Trophoblast cell (in vitro differentiated cells and primary cell): Measurements from ENCODE around the gene INPP5D.
"Not testable (repeated sequence)": the region's sequence is repeated elsewhere in the genome, so short reads cannot be mapped to it uniquely, and the experiment has no call there.

Experiments used
- DNase-seq, 2 donors: peaks; one replicate each; pipeline ENCODE4 v3.0.0-alpha.2; 2016
- H2AFZ ChIP-seq: 2 replicates; pipeline ENCODE4 v1.6.1; 2013; ENCODE audit warnings: low read length, moderate library complexity, mild to moderate bottlenecking; ENCODE audit not compliant: insufficient read depth, poor library complexity
- H2AK5ac ChIP-seq: 2 replicates; pipeline ENCODE4 v1.6.1; 2013; ENCODE audit warnings: mild to moderate bottlenecking, low read length
- H2BK120ac ChIP-seq: 2 replicates; pipeline ENCODE4 v1.6.1; 2013; ENCODE audit warnings: low read length, mild to moderate bottlenecking, moderate library complexity; ENCODE audit not compliant: insufficient read depth, poor library complexity
- H2BK12ac ChIP-seq: 2 replicates; pipeline ENCODE4 v1.6.1; 2013; ENCODE audit warnings: mild to moderate bottlenecking, low read length, moderate library complexity
- H2BK5ac ChIP-seq: 2 replicates; pipeline ENCODE4 v1.6.1; 2013; ENCODE audit warnings: low read length, low read depth, moderate library complexity, mild to moderate bottlenecking; ENCODE audit not compliant: poor library complexity
- H3K14ac ChIP-seq: 2 replicates; pipeline ENCODE4 v1.6.1; 2013; ENCODE audit warnings: mild to moderate bottlenecking, low read length
- H3K18ac ChIP-seq: 2 replicates; pipeline ENCODE4 v1.6.1; 2013; ENCODE audit warnings: mild to moderate bottlenecking, low read length
- H3K23ac ChIP-seq: 2 replicates; pipeline ENCODE4 v1.6.1; 2013; ENCODE audit warnings: low read length
- H3K27ac ChIP-seq: 2 replicates; pipeline ENCODE4 v1.5.1; 2013; ENCODE audit warnings: low read depth, mild to moderate bottlenecking, inconsistent platforms, low read length, moderate library complexity
- H3K27me3 ChIP-seq: 2 replicates; pipeline ENCODE4 v1.6.1; 2013; ENCODE audit warnings: inconsistent platforms, mild to moderate bottlenecking, low read length, moderate library complexity; ENCODE audit not compliant: insufficient read depth
- H3K36me3 ChIP-seq, 2 experiments: 1 replicate in 1 of 2; 2 replicates in 1 of 2; pipeline ENCODE4 v1.6.1; 2013; ENCODE audit warnings: low read length in 2 of 2, mild to moderate bottlenecking in 2 of 2, moderate library complexity in 1 of 2; ENCODE audit not compliant: insufficient read depth in 2 of 2, control insufficient read depth in 1 of 2
- H3K4ac ChIP-seq: 2 replicates; pipeline ENCODE4 v1.6.1; 2013; ENCODE audit warnings: low read depth, mild to moderate bottlenecking, low read length, moderate library complexity
- H3K4me1 ChIP-seq, 2 experiments: 1 replicate in 1 of 2; 2 replicates in 1 of 2; pipeline ENCODE4 v1.6.1; 2013; ENCODE audit warnings: low read length in 2 of 2, mild to moderate bottlenecking in 2 of 2, moderate library complexity in 1 of 2; ENCODE audit not compliant: insufficient read depth in 2 of 2, control insufficient read depth in 1 of 2
- H3K4me2 ChIP-seq: 2 replicates; pipeline ENCODE4 v1.6.1; 2013; ENCODE audit warnings: inconsistent platforms, mild to moderate bottlenecking, low read length, moderate library complexity
- H3K4me3 ChIP-seq: 2 replicates; pipeline ENCODE4 v1.5.1; 2013; ENCODE audit warnings: mild to moderate bottlenecking, low read depth, low read length, inconsistent platforms
- H3K79me1 ChIP-seq: one replicate; pipeline ENCODE4 v1.6.1; 2013; ENCODE audit warnings: low read length
- H3K79me2 ChIP-seq: 2 replicates; pipeline ENCODE4 v1.6.1; 2013; ENCODE audit warnings: low read length, mild to moderate bottlenecking; ENCODE audit not compliant: control insufficient read depth, insufficient read depth, poor library complexity
- H3K9ac ChIP-seq: 2 replicates; pipeline ENCODE4 v1.6.1; 2013; ENCODE audit warnings: mild to moderate bottlenecking, low read length
- H3K9me3 ChIP-seq: 2 replicates; pipeline ENCODE4 v1.6.1; 2013; ENCODE audit warnings: low read depth, mild to moderate bottlenecking, control low read depth, inconsistent platforms, low read length; ENCODE audit not compliant: insufficient read depth
- H4K12ac ChIP-seq: 2 replicates; pipeline ENCODE4 v1.6.1; 2013; ENCODE audit warnings: low read depth, mild to moderate bottlenecking, low read length, moderate library complexity
- H4K8ac ChIP-seq: 2 replicates; pipeline ENCODE4 v1.6.1; 2013; ENCODE audit warnings: low read depth, mild to moderate bottlenecking, low read length, moderate library complexity
- H4K91ac ChIP-seq: one replicate; pipeline ENCODE4 v1.6.1; 2013; ENCODE audit warnings: low read depth, mild to moderate bottlenecking, low read length, moderate library complexity
- WGBS: extraction: QIAGEN DNeasy Blood & Tissue Kit; methylation state at CpG from one replicate; pipeline ENCODE4 v1.1.7; 2013; ENCODE audit warnings: missing lambda C conversion rate; ENCODE audit not compliant: insufficient read length, insufficient coverage; ENCODE audit errors: extremely low coverage; 5-methylcytosine and 5-hydroxymethylcytosine counted together

INPP5D gene

GRCh38 chr2:233120459-233120858, 60.3 kb downstream of the INPP5D start:
- no CpG with 5 or more reads among the region's 2 CpGs for WGBS
- Histone ChIP-seq H3K79me2 (peaks cover 1% of the 10 kb centered on the region), H4K8ac (no peak overlapping the region), H3K79me1 (peaks cover 2% of the 10 kb centered on the region), H3K4me2 (no peak overlapping the region), H2AK5ac (no peak overlapping the region), H3K36me3 (no peaks in the 10 kb centered on the region), H2BK5ac (no peak overlapping the region), H4K91ac (no peak overlapping the region), H3K4me1 (peaks cover 3% of the 10 kb centered on the region in 2 experiments), H2BK12ac (no peak overlapping the region), H3K4me3 (no peak overlapping the region), H4K12ac (no peak overlapping the region), H3K18ac (peak overlapping the region; percentile 49), H2AFZ (no peak overlapping the region), H3K9ac (no peak overlapping the region), H3K23ac (no peak overlapping the region), H3K27ac (no peak overlapping the region), H3K9me3 (no peaks in the 10 kb centered on the region), H3K27me3 (no peaks in the 10 kb centered on the region), H3K4ac (no peak overlapping the region), H3K14ac (no peak overlapping the region), H2BK120ac (no peak overlapping the region)
- DNase-seq = no peak

DNA sequence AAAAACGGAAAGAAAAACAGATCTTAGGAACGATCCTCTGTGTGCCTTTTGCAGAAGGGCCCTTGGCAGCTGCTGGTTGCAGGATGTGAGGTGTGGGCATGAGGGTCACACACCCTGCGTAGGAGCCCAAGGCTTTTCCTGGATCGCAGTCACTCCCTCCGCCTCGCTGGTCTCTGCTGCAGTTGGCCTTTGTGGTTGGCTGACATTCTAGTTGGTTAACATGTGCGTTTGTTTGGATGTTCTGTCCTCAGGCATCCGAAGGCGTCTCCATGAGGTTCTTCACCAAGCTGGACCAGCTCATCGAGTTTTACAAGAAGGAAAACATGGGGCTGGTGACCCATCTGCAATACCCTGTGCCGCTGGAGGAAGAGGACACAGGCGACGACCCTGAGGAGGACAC, 61.7 kb downstream of the INPP5D start:
- H3K27ac ChIP-seq = no peak overlapping the region
- H3K79me1 ChIP-seq = peaks cover 2% of the 10 kb centered on the region
- H4K91ac ChIP-seq = no peak overlapping the region
- no peak overlapping the region for H2AK5ac ChIP-seq
- H3K9me3 ChIP-seq = no peaks in the 10 kb centered on the region
- H3K23ac ChIP-seq = no peak overlapping the region
- H3K4me3 ChIP-seq = peak overlapping the region; percentile 53
- H3K14ac ChIP-seq = no peak overlapping the region
- H2BK5ac ChIP-seq = no peak overlapping the region
- peaks cover 3% of the 10 kb centered on the region in 2 experiments for H3K4me1 ChIP-seq
- H4K8ac ChIP-seq = no peak overlapping the region
- no peaks in the 10 kb centered on the region for H3K27me3 ChIP-seq
- peaks cover 1% of the 10 kb centered on the region for H3K79me2 ChIP-seq
- no peak overlapping the region for H2BK120ac ChIP-seq
- no peak overlapping the region for H3K4ac ChIP-seq
- no peak overlapping the region for H2AFZ ChIP-seq
- no peak overlapping the region for H3K4me2 ChIP-seq
- H2BK12ac ChIP-seq = no peak overlapping the region
- no peak overlapping the region for H4K12ac ChIP-seq
- no peaks in the 10 kb centered on the region for H3K36me3 ChIP-seq
- peak in 1 of 2 donors; percentile 6 for DNase-seq
- no CpG with 5 or more reads among the region's 13 CpGs for WGBS
- H3K18ac ChIP-seq = no peak overlapping the region
- H3K9ac ChIP-seq = no peak overlapping the region

GRCh38 chr2:233122541-233122940, 62.4 kb downstream of the INPP5D start:
- Histone ChIP-seq H3K4me2 (no peak overlapping the region), H3K27me3 (no peaks in the 10 kb centered on the region), H3K18ac (no peak overlapping the region), H4K12ac (no peak overlapping the region), H3K4me3 (no peak overlapping the region), H3K79me1 (peaks cover 2% of the 10 kb centered on the region), H3K27ac (no peak overlapping the region), H3K9me3 (no peaks in the 10 kb centered on the region), H4K8ac (no peak overlapping the region), H2BK5ac (no peak overlapping the region), H4K91ac (no peak overlapping the region), H3K23ac (no peak overlapping the region), H2BK12ac (no peak overlapping the region), H3K14ac (no peak overlapping the region), H2AFZ (no peak overlapping the region), H3K9ac (no peak overlapping the region), H3K36me3 (no peaks in the 10 kb centered on the region), H3K79me2 (peaks cover 1% of the 10 kb centered on the region), H2AK5ac (no peak overlapping the region), H3K4ac (no peak overlapping the region), H3K4me1 (peaks cover 3% of the 10 kb centered on the region in 2 experiments), H2BK120ac (no peak overlapping the region)
- DNase-seq = no peak
- WGBS = no CpG with 5 or more reads among the region's 5 CpGs

DNA sequence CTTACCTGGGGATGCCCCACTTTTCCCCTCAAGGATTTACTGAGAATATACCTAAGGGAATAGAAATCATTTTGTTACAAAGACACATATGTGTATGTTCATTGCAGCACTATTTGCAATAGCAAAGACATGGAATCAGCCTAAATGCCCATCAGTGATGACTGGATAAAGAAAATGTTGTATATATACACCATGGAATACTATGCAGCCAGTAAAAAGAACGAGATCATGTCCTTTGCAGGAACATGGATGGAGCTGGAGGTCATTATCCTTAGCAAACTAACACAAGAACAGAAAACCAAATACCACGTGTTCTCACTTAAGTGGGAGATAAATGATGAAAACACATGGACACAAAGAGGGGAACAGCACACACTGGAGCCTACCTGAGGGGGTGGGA, 63.4 kb downstream of the INPP5D start:
- not testable (repeated sequence) for H3K27ac ChIP-seq

More for the DNA sequence above, 63.4 kb downstream of the INPP5D start:
- H4K12ac ChIP-seq, H3K4me3 ChIP-seq, H2BK5ac ChIP-seq, H4K91ac ChIP-seq, H3K4me1 ChIP-seq, H2AK5ac ChIP-seq, H3K4ac ChIP-seq, H4K8ac ChIP-seq, H3K36me3 ChIP-seq, H3K9me3 ChIP-seq, H3K9ac ChIP-seq, H3K79me1 ChIP-seq, DNase-seq, H3K79me2 ChIP-seq, H3K14ac ChIP-seq, H3K23ac ChIP-seq, H2BK12ac ChIP-seq, H3K27me3 ChIP-seq, H3K18ac ChIP-seq, H2AFZ ChIP-seq, H3K4me2 ChIP-seq, H2BK120ac ChIP-seq: not testable (repeated sequence)
- WGBS = no CpG with 5 or more reads among the region's 2 CpGs
